Testis (tissue), 3 donors: ENCODE data around the gene SH3GL1. TPM values are rescaled to one million over a fixed set of nuclear protein-coding genes. Genes with fewer than 3 reads are reported as not detected.

Source experiments
- DNase-seq: peaks from one replicate; pipeline ENCODE4 v3.0.0-alpha.2; 2019
- H3K27ac ChIP-seq, 2 donors: fragments of 200-600 bp; sonication (generic); one replicate each; pipeline ENCODE4 v1.5.1; 2019
- H3K27me3 ChIP-seq: fragments of 200-600 bp; sonication (generic); one replicate; pipeline ENCODE4 v1.5.1; 2019
- H3K36me3 ChIP-seq: fragments of 200-600 bp; sonication (generic); one replicate; pipeline ENCODE4 v1.5.1; 2017; ENCODE audit warnings: low read depth; ENCODE audit errors: missing control alignments
- H3K4me1 ChIP-seq: fragments of 200-600 bp; sonication (generic); one replicate; pipeline ENCODE4 v1.5.1; 2019
- H3K4me3 ChIP-seq, 2 donors: fragments of 200-600 bp; sonication (generic); one replicate each; pipeline ENCODE4 v1.5.1; 2017 to 2019
- H3K9me3 ChIP-seq: fragments of 200-600 bp; sonication (generic); one replicate; pipeline ENCODE4 v1.5.1; 2017
- POLR2A ChIP-seq: fragments of 450-650 bp; IDR thresholded peaks from one replicate; pipeline ENCODE4 v1.6.1; 2017; ENCODE audit warnings: antibody characterized with exemption, mild to moderate bottlenecking, moderate library complexity
- WGBS, 2 donors: methylation state at CpG; one replicate each; pipeline ENCODE4 v1.1.5; 2018; 5-methylcytosine and 5-hydroxymethylcytosine counted together
- intact Hi-C: fragments of 100-400 bp; cut with DNase I; formaldehyde crosslinking; loops from one replicate; pipeline ENCODE4 v1.15.1; 2023; ENCODE audit warnings: low total_unique reads
- polyA plus RNA-seq: library from polyadenylated mRNA; stranded (reverse); fragments of 350-450 nt; fragmentation: Illumina TruSeq; extraction: RNeasy Lipid Tissue Mini Kit (QIAGEN cat#74804); gene quantifications from one replicate; pipeline ENCODE4 v1.2.3, GENCODE V29; 2014; ENCODE audit warnings: low read depth, low replicate concordance; ENCODE audit not compliant: insufficient read depth
- total RNA-seq, 2 donors: library from RNA; depleted of rRNA; stranded (reverse); fragments of >200 nt; gene quantifications; one replicate each; pipeline ENCODE4 v1.2.3, GENCODE V29; 2016
- TF ChIP-seq, protein P1 (sequence below), 3 experiments: fragments of 450-650 bp in 2 of 3; fragments of 200-600 bp in 1 of 3; sonication (generic) in 1 of 3; IDR thresholded peaks; one replicate each; pipeline ENCODE4 v1.5.1; 2016 to 2019; ENCODE audit warnings: antibody characterized with exemption in 3 of 3, mild to moderate bottlenecking in 2 of 3, moderate library complexity in 1 of 3

Gene SH3GL1
- total and polyA plus RNA-seq, 3 donors from 2014 or later: 41.6 to 53.4 (median 47.3) TPM

DNA sequence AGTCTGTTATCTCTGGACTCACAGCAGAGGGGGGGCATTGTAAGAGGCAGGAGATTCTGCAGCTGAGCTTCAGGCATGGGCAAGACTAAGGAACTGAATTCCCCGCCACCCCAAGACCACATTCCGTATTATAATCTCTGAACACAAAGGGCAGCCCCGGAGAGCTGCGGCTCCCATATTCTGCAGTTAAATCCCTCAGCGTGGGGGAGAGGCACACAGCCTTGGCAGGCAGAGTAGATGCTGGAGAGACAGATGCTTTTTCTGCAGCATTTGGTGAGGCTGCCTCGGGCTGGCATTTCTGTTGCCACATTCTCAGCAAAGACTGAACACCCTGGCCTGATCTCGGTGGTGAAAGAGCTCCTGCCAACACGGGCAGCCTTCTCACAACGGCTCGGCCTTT is 15.0 kb upstream of the SH3GL1 start:
- TF ChIP-seq, protein P1, sequence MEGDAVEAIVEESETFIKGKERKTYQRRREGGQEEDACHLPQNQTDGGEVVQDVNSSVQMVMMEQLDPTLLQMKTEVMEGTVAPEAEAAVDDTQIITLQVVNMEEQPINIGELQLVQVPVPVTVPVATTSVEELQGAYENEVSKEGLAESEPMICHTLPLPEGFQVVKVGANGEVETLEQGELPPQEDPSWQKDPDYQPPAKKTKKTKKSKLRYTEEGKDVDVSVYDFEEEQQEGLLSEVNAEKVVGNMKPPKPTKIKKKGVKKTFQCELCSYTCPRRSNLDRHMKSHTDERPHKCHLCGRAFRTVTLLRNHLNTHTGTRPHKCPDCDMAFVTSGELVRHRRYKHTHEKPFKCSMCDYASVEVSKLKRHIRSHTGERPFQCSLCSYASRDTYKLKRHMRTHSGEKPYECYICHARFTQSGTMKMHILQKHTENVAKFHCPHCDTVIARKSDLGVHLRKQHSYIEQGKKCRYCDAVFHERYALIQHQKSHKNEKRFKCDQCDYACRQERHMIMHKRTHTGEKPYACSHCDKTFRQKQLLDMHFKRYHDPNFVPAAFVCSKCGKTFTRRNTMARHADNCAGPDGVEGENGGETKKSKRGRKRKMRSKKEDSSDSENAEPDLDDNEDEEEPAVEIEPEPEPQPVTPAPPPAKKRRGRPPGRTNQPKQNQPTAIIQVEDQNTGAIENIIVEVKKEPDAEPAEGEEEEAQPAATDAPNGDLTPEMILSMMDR (IDR thresholded peaks at IDR 0.05): no peak
- no peak for TF ChIP-seq POLR2A
- H3K27me3 ChIP-seq: no peaks in the 10 kb centered on the region
- H3K4me1 ChIP-seq: peaks cover 20% of the 10 kb centered on the region
- DNase-seq: peak; percentile 59
- no peaks in the 10 kb centered on the region for H3K9me3 ChIP-seq
- no peaks in the 10 kb centered on the region for H3K36me3 ChIP-seq
- 40 to 57% methylated on average over 10 of the region's 10 CpGs for WGBS, 2 donors
- peak overlapping the region in 1 of 2 donors; percentile 61 for H3K27ac ChIP-seq
- no peak overlapping the region for H3K4me3 ChIP-seq
- intact Hi-C loops: no loop called here

GRCh38 chr19:4414800-4415321 is 14.5 kb upstream of the SH3GL1 start:
- 35 to 41% methylated on average over 9 of the region's 9 CpGs for WGBS, 2 donors
- Histone ChIP-seq H3K4me3 (no peak overlapping the region), H3K9me3 (no peaks in the 10 kb centered on the region), H3K4me1 (peaks cover 20% of the 10 kb centered on the region), H3K36me3 (no peaks in the 10 kb centered on the region), H3K27me3 (no peaks in the 10 kb centered on the region), H3K27ac (peak overlapping the region; percentile 58 to 61)
- TF ChIP-seq POLR2A: no peak
- TF ChIP-seq, protein P1 (IDR thresholded peaks at IDR 0.05): no peak
- intact Hi-C loops: no loop called here
- DNase-seq: peak; percentile 42

- no peak for DNase-seq
- H3K4me3 ChIP-seq: no peak overlapping the region
- no peaks in the 10 kb centered on the region for H3K36me3 ChIP-seq
- WGBS, 2 donors: 68 to 72% methylated on average over 7 of the region's 7 CpGs
- H3K9me3 ChIP-seq: no peaks in the 10 kb centered on the region
- intact Hi-C loops: no loop called here
- H3K4me1 ChIP-seq: peaks cover 20% of the 10 kb centered on the region
- H3K27ac ChIP-seq: peak overlapping the region; percentile 33 to 58
- no peaks in the 10 kb centered on the region for H3K27me3 ChIP-seq
- no peak for TF ChIP-seq POLR2A
- TF ChIP-seq, protein P1 (IDR thresholded peaks at IDR 0.05): no peak
These were observed 13.9 kb upstream of the SH3GL1 start for GRCh38 chr19:4414144-4414799.

GRCh38 chr19:4413588-4413987 is 13.2 kb upstream of the SH3GL1 start:
- Histone ChIP-seq H3K27me3 (no peaks in the 10 kb centered on the region), H3K4me1 (peaks cover 20% of the 10 kb centered on the region), H3K4me3 (no peak overlapping the region), H3K9me3 (no peaks in the 10 kb centered on the region), H3K36me3 (no peaks in the 10 kb centered on the region), H3K27ac (no peak overlapping the region)
- 70 to 82% methylated on average over 3 of the region's 3 CpGs for WGBS, 2 donors
- DNase-seq: no peak
- TF ChIP-seq POLR2A: no peak
- TF ChIP-seq, protein P1 (IDR thresholded peaks at IDR 0.05): no peak
- intact Hi-C loops: no loop called here
